Panc1 (cell line): ENCODE measurements around the gene RAI1.

ENCODE experiments used
- POLR2AphosphoS5 ChIP-seq: IDR thresholded peaks from 2 replicates; pipeline ENCODE4 v1.6.1; 2012; ENCODE audit warnings: mild to moderate bottlenecking, low read depth, low read length, moderate library complexity
- SIN3A ChIP-seq: IDR thresholded peaks from 2 replicates; pipeline ENCODE4 v1.6.1; 2012; ENCODE audit warnings: low read depth, mild to moderate bottlenecking, low read length, moderate library complexity, borderline replicate concordance; ENCODE audit not compliant: insufficient read depth
- TF ChIP-seq, protein P1 (sequence below), 2 experiments: IDR thresholded peaks; 2 replicates each; pipeline ENCODE4 v1.6.1; 2011 to 2012; ENCODE audit warnings: low read depth in 2 of 2, control low read depth in 1 of 2, low read length in 1 of 2, mild to moderate bottlenecking in 1 of 2, moderate library complexity in 1 of 2; ENCODE audit not compliant: insufficient read depth in 1 of 2
- TF ChIP-seq, protein P2 (sequence below): fragments of 450-650 bp; IDR thresholded peaks from 2 replicates; pipeline ENCODE4 v1.5.1; 2017; ENCODE audit warnings: mild to moderate bottlenecking

DNA sequence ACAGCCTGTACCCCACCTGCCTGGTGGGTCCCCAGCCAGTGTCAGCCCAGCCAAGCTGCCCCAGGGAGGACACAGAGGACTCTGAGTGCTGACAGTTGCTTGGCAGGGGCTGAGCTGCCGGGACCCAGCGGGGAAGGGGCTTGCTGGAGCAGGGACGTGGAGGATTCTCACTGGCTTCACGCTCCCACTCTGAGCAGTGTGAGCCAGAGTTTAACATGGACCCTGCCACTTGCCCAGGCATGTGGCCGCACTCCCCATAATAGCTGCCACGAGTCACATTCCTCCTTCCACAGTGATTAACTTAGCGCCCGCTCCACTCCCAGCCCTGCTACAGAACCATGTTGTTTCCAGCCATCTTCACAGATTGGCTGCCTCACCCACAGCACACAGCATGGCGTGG is 124.3 kb downstream of the RAI1 start:
- TF ChIP-seq, protein P1, sequence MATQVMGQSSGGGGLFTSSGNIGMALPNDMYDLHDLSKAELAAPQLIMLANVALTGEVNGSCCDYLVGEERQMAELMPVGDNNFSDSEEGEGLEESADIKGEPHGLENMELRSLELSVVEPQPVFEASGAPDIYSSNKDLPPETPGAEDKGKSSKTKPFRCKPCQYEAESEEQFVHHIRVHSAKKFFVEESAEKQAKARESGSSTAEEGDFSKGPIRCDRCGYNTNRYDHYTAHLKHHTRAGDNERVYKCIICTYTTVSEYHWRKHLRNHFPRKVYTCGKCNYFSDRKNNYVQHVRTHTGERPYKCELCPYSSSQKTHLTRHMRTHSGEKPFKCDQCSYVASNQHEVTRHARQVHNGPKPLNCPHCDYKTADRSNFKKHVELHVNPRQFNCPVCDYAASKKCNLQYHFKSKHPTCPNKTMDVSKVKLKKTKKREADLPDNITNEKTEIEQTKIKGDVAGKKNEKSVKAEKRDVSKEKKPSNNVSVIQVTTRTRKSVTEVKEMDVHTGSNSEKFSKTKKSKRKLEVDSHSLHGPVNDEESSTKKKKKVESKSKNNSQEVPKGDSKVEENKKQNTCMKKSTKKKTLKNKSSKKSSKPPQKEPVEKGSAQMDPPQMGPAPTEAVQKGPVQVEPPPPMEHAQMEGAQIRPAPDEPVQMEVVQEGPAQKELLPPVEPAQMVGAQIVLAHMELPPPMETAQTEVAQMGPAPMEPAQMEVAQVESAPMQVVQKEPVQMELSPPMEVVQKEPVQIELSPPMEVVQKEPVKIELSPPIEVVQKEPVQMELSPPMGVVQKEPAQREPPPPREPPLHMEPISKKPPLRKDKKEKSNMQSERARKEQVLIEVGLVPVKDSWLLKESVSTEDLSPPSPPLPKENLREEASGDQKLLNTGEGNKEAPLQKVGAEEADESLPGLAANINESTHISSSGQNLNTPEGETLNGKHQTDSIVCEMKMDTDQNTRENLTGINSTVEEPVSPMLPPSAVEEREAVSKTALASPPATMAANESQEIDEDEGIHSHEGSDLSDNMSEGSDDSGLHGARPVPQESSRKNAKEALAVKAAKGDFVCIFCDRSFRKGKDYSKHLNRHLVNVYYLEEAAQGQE (IDR thresholded peaks at IDR 0.05; ENCODE audit: insufficient read depth in 1 of 2, low read depth in 2 of 2, low read length in 1 of 2), result no peak
- TF ChIP-seq SIN3A, result no peak
- TF ChIP-seq, protein P2, sequence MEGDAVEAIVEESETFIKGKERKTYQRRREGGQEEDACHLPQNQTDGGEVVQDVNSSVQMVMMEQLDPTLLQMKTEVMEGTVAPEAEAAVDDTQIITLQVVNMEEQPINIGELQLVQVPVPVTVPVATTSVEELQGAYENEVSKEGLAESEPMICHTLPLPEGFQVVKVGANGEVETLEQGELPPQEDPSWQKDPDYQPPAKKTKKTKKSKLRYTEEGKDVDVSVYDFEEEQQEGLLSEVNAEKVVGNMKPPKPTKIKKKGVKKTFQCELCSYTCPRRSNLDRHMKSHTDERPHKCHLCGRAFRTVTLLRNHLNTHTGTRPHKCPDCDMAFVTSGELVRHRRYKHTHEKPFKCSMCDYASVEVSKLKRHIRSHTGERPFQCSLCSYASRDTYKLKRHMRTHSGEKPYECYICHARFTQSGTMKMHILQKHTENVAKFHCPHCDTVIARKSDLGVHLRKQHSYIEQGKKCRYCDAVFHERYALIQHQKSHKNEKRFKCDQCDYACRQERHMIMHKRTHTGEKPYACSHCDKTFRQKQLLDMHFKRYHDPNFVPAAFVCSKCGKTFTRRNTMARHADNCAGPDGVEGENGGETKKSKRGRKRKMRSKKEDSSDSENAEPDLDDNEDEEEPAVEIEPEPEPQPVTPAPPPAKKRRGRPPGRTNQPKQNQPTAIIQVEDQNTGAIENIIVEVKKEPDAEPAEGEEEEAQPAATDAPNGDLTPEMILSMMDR, result no peak
- TF ChIP-seq POLR2AphosphoS5, result no peak
